Activated T-cell treated with anti-CD3 and anti-CD28 coated beads, Interleukin-2, amount 50 U/mL, for 4 hours (primary cell): ENCODE data around the gene C19orf38. TPM values are rescaled to one million over a fixed set of nuclear protein-coding genes. Genes with fewer than 3 reads are reported as not detected.

Experiments used
- ATAC-seq, 2 donors: fragments of 200-7000 bp; cut with Tn5 transposase; one replicate each; pipeline ENCODE4 v1.10.0; 2021
- DNase-seq: peaks from one replicate; pipeline ENCODE4 v3.0.0-alpha.2; 2020
- H3K27me3 Mint-ChIP-seq: one replicate; pipeline ENCODE4 v1.8.0; 2021; ENCODE audit warnings: low read depth, mixed read lengths
- H3K36me3 Mint-ChIP-seq: one replicate; pipeline ENCODE4 v1.8.0; 2022; ENCODE audit warnings: mixed read lengths; ENCODE audit not compliant: insufficient read depth
- H3K4me1 Mint-ChIP-seq: one replicate; pipeline ENCODE4 v1.8.0; 2021; ENCODE audit warnings: low read depth, mixed read lengths
- H3K4me3 Mint-ChIP-seq: one replicate; pipeline ENCODE4 v1.8.0; 2021; ENCODE audit warnings: mild to moderate bottlenecking, moderate library complexity, mixed read lengths
- H3K9me3 Mint-ChIP-seq: one replicate; pipeline ENCODE4 v1.8.0; 2021; ENCODE audit warnings: mixed read lengths
- total RNA-seq, 3 donors: library from RNA; stranded (reverse); gene quantifications; one replicate each; pipeline ENCODE4 v1.2.1, GENCODE V29; 2021

C19orf38 gene
- total RNA-seq = under 1 TPM in 2 of 3 donors, not detected in 1; 0.55 to 0.99 TPM

DNA sequence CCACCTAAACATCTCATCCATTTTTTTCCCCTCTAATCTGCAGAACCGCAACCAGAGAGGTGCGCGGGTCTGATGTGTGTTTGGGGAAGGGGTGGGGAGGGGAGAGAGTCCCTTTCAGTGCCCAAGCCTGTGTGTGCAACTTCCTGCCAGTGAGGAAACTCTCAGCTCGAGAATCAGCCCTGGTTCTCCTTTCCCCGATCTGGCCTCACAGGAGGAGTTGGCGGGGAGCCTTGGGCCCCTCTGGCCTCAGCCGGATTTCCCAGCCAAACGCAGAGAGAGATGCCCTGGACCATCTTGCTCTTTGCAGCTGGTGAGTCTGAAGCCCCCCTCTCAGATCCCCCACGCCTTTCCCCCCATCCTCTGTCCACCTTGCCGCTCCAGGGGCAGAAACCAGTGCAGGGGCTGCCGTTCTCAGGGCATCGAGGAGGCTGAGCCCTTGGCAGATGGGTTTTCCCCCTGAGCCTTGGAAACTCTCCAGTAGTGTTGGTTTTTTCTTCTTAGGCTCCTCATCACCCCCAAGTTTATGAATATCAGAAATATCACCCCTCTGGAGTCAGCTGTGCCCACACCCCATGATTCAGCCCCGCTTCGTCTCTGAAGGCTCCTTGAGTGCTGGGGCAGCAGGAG, at the start of gene C19orf38:
TSS of gene C19orf38 (plus strand) at position 186 of the 627 bp plus-strand sequence. CDS start at position 280, 94 bp downstream.
- DNase-seq = no peak
- peaks cover 6% of the 10 kb centered on the region for H3K9me3 Mint-ChIP-seq
- ATAC-seq = peak; percentile 38 to 70
- H3K36me3 Mint-ChIP-seq = peaks cover 2% of the 10 kb centered on the region
- H3K27me3 Mint-ChIP-seq = peaks cover 3% of the 10 kb centered on the region
- peaks cover 4% of the 10 kb centered on the region for H3K4me1 Mint-ChIP-seq
- no peak within 1 kb of the TSS for H3K4me3 Mint-ChIP-seq

DNA sequence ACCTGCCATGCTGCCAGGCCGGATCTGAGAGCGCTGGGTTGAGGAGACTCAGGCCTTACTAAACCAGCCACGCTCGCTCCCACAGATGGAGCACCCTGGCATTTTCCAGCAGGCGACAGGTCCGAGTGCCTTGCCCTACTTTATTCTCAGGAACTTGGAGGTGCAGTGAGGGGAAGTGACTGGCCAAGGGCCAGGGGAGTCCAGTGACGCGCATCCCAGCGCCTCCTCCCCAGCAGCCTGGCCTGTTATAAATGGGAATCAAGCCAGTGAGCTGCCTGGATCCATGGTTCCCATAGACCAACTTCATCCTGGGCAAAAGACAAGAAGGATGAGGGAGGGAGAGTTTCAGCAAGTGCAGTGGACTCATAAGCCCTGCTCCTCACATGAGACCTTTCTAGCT, 47.7 kb upstream of the C19orf38 start:
- DNase-seq (no peak), ATAC-seq (no peak)
- Mint-ChIP-seq H3K4me3 (no peak overlapping the region), H3K27me3 (no peaks in the 10 kb centered on the region), H3K4me1 (peaks cover 36% of the 10 kb centered on the region), H3K36me3 (peaks cover 23% of the 10 kb centered on the region), H3K9me3 (no peaks in the 10 kb centered on the region)

- no peak overlapping the region for H3K4me3 Mint-ChIP-seq
- ATAC-seq (no peak), DNase-seq (no peak)
- H3K4me1 Mint-ChIP-seq = peaks cover 17% of the 10 kb centered on the region
- peaks cover 17% of the 10 kb centered on the region for H3K36me3 Mint-ChIP-seq
- no peaks in the 10 kb centered on the region for H3K27me3 Mint-ChIP-seq
- no peaks in the 10 kb centered on the region for H3K9me3 Mint-ChIP-seq
Observed at GRCh38 chr19:10802479-10802878, 45.7 kb upstream of the C19orf38 start.

GRCh38 chr19:10803252-10803651, 45.0 kb upstream of the C19orf38 start:
- Mint-ChIP-seq H3K4me1 (peaks cover 11% of the 10 kb centered on the region), H3K9me3 (no peaks in the 10 kb centered on the region), H3K27me3 (no peaks in the 10 kb centered on the region), H3K4me3 (no peak overlapping the region), H3K36me3 (peaks cover 20% of the 10 kb centered on the region)
- DNase-seq (no peak), ATAC-seq (no peak)

DNA sequence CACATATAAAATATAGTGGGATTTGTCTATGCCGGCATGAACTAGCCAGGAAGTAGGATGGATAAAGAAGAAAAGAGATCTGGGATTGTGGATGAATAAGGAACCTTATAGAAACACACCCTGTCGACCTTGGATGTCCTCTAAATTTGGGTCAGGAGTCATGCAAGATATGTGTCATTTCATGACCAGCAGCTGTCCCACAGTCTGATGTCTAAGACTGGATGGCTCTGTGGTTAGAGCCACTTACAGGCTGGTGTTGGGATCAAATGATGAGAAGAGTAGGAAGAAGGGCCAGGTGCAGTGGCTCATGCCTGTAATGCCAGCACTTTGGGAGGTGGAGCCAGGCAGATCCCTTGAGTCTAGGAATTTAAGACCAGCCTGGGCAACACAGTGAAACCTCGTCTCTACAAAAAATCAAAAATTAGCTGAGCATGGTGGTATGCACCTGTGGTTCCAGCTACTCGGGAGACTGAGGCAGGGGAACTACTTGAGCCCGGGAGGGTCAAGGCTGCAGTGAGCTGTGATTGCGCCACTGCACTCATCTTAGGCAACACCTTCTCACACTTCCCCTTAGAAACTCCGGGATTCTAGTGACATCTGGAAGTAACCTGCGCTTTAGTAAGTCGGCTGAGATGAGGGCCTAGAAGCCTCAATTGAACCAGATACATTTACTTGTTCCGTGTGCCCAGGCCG, 43.0 kb upstream of the C19orf38 start:
- Mint-ChIP-seq H3K36me3 (peaks cover 31% of the 10 kb centered on the region), H3K4me1 (peaks cover 15% of the 10 kb centered on the region), H3K9me3 (no peaks in the 10 kb centered on the region), H3K4me3 (no peak overlapping the region), H3K27me3 (no peaks in the 10 kb centered on the region)
- ATAC-seq (no peak), DNase-seq (no peak)

DNA sequence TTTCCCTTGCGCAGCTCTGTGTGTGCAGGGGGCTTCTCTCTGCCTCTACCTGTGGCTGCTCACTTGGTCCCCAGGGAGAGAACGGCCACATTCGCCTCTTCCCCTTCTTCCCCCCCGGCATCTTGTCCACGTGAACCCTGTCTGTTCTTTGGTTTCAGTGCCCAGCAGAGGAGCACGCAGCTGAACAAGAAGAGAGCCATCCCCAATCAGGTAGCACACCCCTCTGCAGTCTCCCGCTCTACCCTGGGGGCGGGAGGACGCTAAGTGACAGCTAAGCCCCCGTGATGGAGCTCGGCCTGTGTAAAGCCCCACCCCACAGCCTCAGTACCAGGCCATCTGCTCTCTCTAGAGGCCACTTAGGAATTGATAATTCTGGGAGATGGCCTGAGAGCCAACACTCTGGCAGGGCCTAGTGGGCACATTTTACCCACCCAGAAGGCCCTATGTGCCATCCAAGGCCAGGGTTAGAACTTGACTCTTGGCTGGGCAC, 42.4 kb upstream of the C19orf38 start:
- Mint-ChIP-seq H3K4me3 (no peak overlapping the region), H3K27me3 (no peaks in the 10 kb centered on the region), H3K9me3 (no peaks in the 10 kb centered on the region), H3K4me1 (peaks cover 15% of the 10 kb centered on the region), H3K36me3 (peaks cover 31% of the 10 kb centered on the region)
- DNase-seq = no peak
- no peak for ATAC-seq

GRCh38 chr19:10808937-10809649, 39.1 kb upstream of the C19orf38 start:
- no peaks in the 10 kb centered on the region for H3K27me3 Mint-ChIP-seq
- ATAC-seq (peak in 1 of 2 donors; percentile 47), DNase-seq (no peak)
- no peaks in the 10 kb centered on the region for H3K9me3 Mint-ChIP-seq
- H3K4me3 Mint-ChIP-seq = no peak overlapping the region
- H3K4me1 Mint-ChIP-seq = peaks cover 21% of the 10 kb centered on the region
- peaks cover 26% of the 10 kb centered on the region for H3K36me3 Mint-ChIP-seq

DNA sequence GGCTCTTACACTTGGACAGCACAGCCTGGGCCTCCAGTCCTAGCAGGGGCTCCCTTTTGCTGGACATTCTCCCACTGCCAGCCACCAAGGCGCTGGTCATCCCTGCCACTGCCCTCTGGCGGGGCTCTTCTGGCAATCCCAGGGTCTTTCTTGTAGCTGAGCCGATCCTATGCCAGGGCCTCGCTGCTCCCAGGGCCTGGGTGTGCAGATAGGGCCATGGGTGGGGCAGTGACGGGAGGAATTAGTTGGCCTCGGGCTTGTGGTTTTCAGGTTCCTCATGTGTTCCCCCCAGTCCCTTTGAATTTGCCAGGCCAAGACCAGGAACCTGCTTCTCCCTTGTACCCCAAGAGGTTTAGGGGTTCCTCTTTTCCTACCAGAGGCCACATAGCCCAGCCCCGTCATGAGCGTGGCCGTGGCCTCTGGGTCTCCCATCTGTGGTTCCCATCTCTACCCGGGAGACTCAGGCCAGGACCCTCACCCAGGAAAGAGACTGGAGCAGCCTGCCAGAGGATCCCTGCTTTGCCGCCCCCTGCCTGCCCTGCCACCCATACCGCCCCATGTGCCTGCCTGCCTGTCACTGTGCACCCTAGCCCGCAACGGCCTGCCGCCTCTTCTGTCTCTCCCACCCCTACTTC, 38.4 kb upstream of the C19orf38 start:
- DNase-seq = no peak
- Mint-ChIP-seq H3K4me3 (no peak overlapping the region), H3K27me3 (no peaks in the 10 kb centered on the region), H3K36me3 (peaks cover 26% of the 10 kb centered on the region), H3K4me1 (peaks cover 26% of the 10 kb centered on the region), H3K9me3 (no peaks in the 10 kb centered on the region)
- ATAC-seq = no peak

DNA sequence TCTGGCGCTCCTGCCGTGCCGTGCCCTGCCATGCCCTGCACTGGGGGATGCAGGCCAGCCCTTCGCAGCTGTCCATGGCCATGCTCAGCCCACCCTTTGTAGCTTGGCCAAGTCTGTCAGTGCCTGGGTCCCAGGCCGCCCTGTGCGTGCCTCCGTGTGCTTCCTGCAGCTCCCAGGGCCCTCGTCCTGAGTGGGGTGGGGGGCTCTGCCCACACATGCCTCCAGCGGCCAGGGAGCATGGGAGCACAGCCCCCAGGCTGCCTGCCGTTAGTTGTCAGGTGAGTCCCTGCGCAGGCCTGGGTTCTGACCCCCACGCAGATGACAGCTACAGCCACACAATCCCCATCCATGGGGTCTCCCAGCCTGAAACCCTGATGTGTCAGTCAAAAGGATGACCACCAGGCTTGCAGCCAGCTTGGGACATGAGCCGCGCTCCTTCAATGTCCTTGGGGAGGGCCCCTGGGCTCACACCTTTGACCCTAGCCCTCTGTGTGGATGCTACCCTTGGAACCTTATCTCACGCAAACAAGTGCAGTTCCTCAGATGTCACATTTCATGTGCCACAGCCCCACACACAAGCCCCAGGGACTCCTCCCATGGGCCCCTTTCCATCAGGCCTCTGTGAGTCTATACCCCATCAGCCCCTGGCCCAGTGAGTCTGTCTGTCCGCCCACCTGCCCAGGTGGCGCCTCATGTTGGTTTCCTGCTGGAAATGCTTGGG, 36.7 kb upstream of the C19orf38 start:
- Mint-ChIP-seq H3K36me3 (peaks cover 23% of the 10 kb centered on the region), H3K4me1 (peaks cover 26% of the 10 kb centered on the region), H3K4me3 (no peak overlapping the region), H3K27me3 (no peaks in the 10 kb centered on the region), H3K9me3 (no peaks in the 10 kb centered on the region)
- ATAC-seq (no peak), DNase-seq (no peak)

- DNase-seq (no peak), ATAC-seq (no peak)
- H3K27me3 Mint-ChIP-seq = no peaks in the 10 kb centered on the region
- H3K4me1 Mint-ChIP-seq = peaks cover 26% of the 10 kb centered on the region
- H3K4me3 Mint-ChIP-seq = no peak overlapping the region
- peaks cover 23% of the 10 kb centered on the region for H3K36me3 Mint-ChIP-seq
- H3K9me3 Mint-ChIP-seq = no peaks in the 10 kb centered on the region
Observed at GRCh38 chr19:10812196-10812595, 36.0 kb upstream of the C19orf38 start.

- no peaks in the 10 kb centered on the region for H3K9me3 Mint-ChIP-seq
- H3K4me3 Mint-ChIP-seq = no peak overlapping the region
- no peak for DNase-seq
- H3K4me1 Mint-ChIP-seq = peaks cover 26% of the 10 kb centered on the region
- no peaks in the 10 kb centered on the region for H3K27me3 Mint-ChIP-seq
- H3K36me3 Mint-ChIP-seq = peaks cover 23% of the 10 kb centered on the region
- ATAC-seq = peak; percentile 64 to 84
Observed at GRCh38 chr19:10812902-10813404, 35.3 kb upstream of the C19orf38 start.

DNA sequence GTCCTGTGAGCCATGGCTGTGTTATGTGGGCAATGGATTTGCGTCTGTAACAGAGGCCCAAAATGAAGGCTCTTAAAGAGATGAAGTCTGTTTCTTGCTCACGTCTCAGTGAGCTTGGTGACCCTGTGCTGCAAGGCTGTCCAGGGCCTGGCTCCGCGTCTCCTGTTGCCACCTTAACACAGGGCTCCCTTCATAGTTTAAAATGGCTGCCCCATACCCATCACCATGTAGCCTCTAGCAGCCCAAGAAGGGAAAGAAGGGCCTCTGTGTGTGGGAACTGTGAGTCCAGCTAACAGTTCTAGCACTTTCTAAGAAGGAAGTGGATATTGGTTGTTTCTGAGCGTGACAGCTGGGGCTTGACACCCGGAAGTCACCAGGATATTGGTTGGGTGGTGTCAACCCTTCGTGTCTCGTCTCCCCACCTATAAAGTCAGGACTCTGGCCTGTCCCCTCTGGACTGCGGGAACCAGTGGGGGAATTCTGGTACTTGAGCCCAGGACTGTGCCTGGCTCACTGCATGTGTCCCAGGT, 33.1 kb upstream of the C19orf38 start:
- Mint-ChIP-seq H3K4me3 (no peak overlapping the region), H3K4me1 (peaks cover 11% of the 10 kb centered on the region), H3K27me3 (no peaks in the 10 kb centered on the region), H3K9me3 (no peaks in the 10 kb centered on the region), H3K36me3 (peaks cover 18% of the 10 kb centered on the region)
- ATAC-seq = no peak
- no peak for DNase-seq

GRCh38 chr19:10815969-10816644, 32.1 kb upstream of the C19orf38 start:
- H3K27me3 Mint-ChIP-seq = no peaks in the 10 kb centered on the region

More at GRCh38 chr19:10815969-10816644, 32.1 kb upstream of the C19orf38 start:
- peaks cover 14% of the 10 kb centered on the region for H3K4me1 Mint-ChIP-seq
- no peaks in the 10 kb centered on the region for H3K9me3 Mint-ChIP-seq
- H3K4me3 Mint-ChIP-seq = no peak overlapping the region
- peaks cover 25% of the 10 kb centered on the region for H3K36me3 Mint-ChIP-seq
- no peak for DNase-seq
- ATAC-seq = no peak
